GM12878 (cell line): ENCODE results near the gene POLG. TPM values are rescaled to one million over a fixed set of nuclear protein-coding genes. Genes with fewer than 3 reads are reported as not detected.

Source experiments
- ATAC-seq: fragments of 200-7000 bp; cut with Tn5 transposase; 3 replicates; pipeline ENCODE4 v1.9.1; 2020; ENCODE audit warnings: mild to moderate bottlenecking, moderate library complexity
- BruUV-seq: library from RNA; stranded (reverse); fragments of 400-500 nt; replicated peaks from 2 replicates; lab custom pipeline; 2021; lab: Mats Ljungman, UMichigan
- CTCF ChIA-PET: fragments of 300-600 bp; sonication (Branson Sonifier 250); formaldehyde crosslinking; extraction: SDS; loops from one replicate; lab custom pipeline; 2021; ENCODE audit warnings: inconsistent platforms; lab: Yijun Ruan, JAX
- POLR2A ChIA-PET: fragments of 350-600 bp; formaldehyde crosslinking; extraction: SDS; loops from one replicate; lab custom pipeline; 2021; ENCODE audit warnings: inconsistent platforms; lab: Charles Lee
- RAD21 ChIA-PET: fragments of 300-600 bp; sonication (Branson Sonifier 250); formaldehyde crosslinking; loops from one replicate; lab custom pipeline; 2023; ENCODE audit warnings: antibody characterized with exemption; ENCODE audit not compliant: unreplicated experiment; lab: Charles Lee
- SMC1A ChIA-PET: fragments of 300-600 bp; sonication (Branson Sonifier 250); formaldehyde crosslinking; loops from one replicate; lab custom pipeline; 2023; ENCODE audit not compliant: unreplicated experiment, uncharacterized antibody; lab: Charles Lee
- DNase-seq: peaks from one replicate; pipeline ENCODE4 v3.0.0-alpha.2; 2011; ENCODE audit warnings: low read depth, low spot score
- FAIRE-seq: peaks from 3 replicates; lab custom pipeline; 2011; peaks lifted over from hg19 to GRCh38; lab: Jason Lieb, UNC
- H2AFZ ChIP-seq: 2 replicates; pipeline ENCODE4 v1.6.0; 2011; ENCODE audit warnings: low read depth, low read length, control low read depth; ENCODE audit not compliant: control insufficient read depth
- H3K27ac ChIP-seq: 2 replicates; pipeline ENCODE4 v1.5.1; 2011; ENCODE audit warnings: control low read depth; ENCODE audit not compliant: control insufficient read depth, insufficient read depth
- H3K27me3 ChIP-seq, 2 experiments: replicated peaks in 1 of 2; 2 replicates each; pipeline versions ENCODE4 v1.6.0 to v1.6.1; 2011; ENCODE audit warnings: low read length in 1 of 2; ENCODE audit not compliant: control insufficient read depth in 2 of 2, insufficient read depth in 2 of 2
- H3K36me3 ChIP-seq, 2 experiments: 2 replicates each; pipeline ENCODE4 v1.5.1; 2011; ENCODE audit warnings: low read length in 1 of 2; ENCODE audit not compliant: control insufficient read depth in 2 of 2, insufficient read depth in 2 of 2
- H3K4me1 ChIP-seq: 2 replicates; pipeline ENCODE4 v1.6.1; 2011; ENCODE audit warnings: mild to moderate bottlenecking, low read length, moderate library complexity, mixed read lengths; ENCODE audit not compliant: control insufficient read depth, insufficient read depth
- H3K4me2 ChIP-seq: 2 replicates; pipeline ENCODE4 v1.6.0; 2011; ENCODE audit warnings: control low read depth; ENCODE audit not compliant: control insufficient read depth, insufficient read depth
- H3K4me3 ChIP-seq: fragments of 200-600 bp; sonication (generic); 2 replicates; pipeline ENCODE4 v1.5.1; 2016
- H3K79me2 ChIP-seq: 2 replicates; pipeline ENCODE4 v1.6.0; 2011; ENCODE audit warnings: low read length; ENCODE audit not compliant: control insufficient read depth, insufficient read depth
- H3K9ac ChIP-seq: 2 replicates; pipeline ENCODE4 v1.8.0; 2011; ENCODE audit warnings: low read length, control low read depth, mixed read lengths; ENCODE audit not compliant: control insufficient read depth, insufficient read depth
- H3K9me3 ChIP-seq: replicated peaks from 3 replicates; pipeline ENCODE4 v1.5.1; 2011; ENCODE audit warnings: mild to moderate bottlenecking, low read length; ENCODE audit not compliant: control insufficient read depth, insufficient read depth
- H4K20me1 ChIP-seq: 2 replicates; pipeline ENCODE4 v1.6.0; 2011; ENCODE audit not compliant: control insufficient read depth, insufficient read depth
- BCL3 ChIP-seq: IDR thresholded peaks from 2 replicates; pipeline ENCODE4 v1.6.1; 2011; ENCODE audit warnings: borderline replicate concordance, low read depth, mild to moderate bottlenecking, moderate library complexity, low read length; ENCODE audit not compliant: insufficient read depth, poor library complexity, severe bottlenecking
- BRCA1 ChIP-seq: IDR thresholded peaks from 2 replicates; pipeline ENCODE4 v1.6.1; 2011; ENCODE audit warnings: low read depth, low read length, improper control_type of control experiment
- CREM ChIP-seq: IDR thresholded peaks from 2 replicates; pipeline ENCODE4 v1.6.1; 2014; ENCODE audit warnings: antibody characterized with exemption, low read depth
- KLF5 ChIP-seq: fragments of 450-650 bp; IDR thresholded peaks from 2 replicates; pipeline ENCODE4 v1.6.1; 2014; ENCODE audit warnings: mild to moderate bottlenecking; ENCODE audit not compliant: partially characterized antibody
- MEF2A ChIP-seq: IDR thresholded peaks from 2 replicates; pipeline ENCODE4 v1.6.1; 2011; ENCODE audit warnings: low read depth, mild to moderate bottlenecking, low read length, moderate library complexity; ENCODE audit not compliant: insufficient read depth
- NR2C2 ChIP-seq: IDR thresholded peaks from 2 replicates; pipeline ENCODE4 v1.6.1; 2011; ENCODE audit warnings: borderline replicate concordance, low read depth; ENCODE audit not compliant: control insufficient read depth, insufficient read length
- PBX3 ChIP-seq: IDR thresholded peaks from 2 replicates; pipeline ENCODE4 v1.6.1; 2011; ENCODE audit warnings: mild to moderate bottlenecking, low read depth, low read length, moderate library complexity; ENCODE audit not compliant: insufficient replicate concordance
- RELA ChIP-seq: fragments of 450-650 bp; IDR thresholded peaks from 2 replicates; pipeline ENCODE4 v1.8.0; 2014; ENCODE audit warnings: borderline replicate concordance; ENCODE audit not compliant: partially characterized antibody
- SIX5 ChIP-seq: IDR thresholded peaks from 2 replicates; pipeline ENCODE4 v1.6.1; 2011; ENCODE audit warnings: mild to moderate bottlenecking, low read depth, low read length, moderate library complexity; ENCODE audit not compliant: severe bottlenecking
- SMAD1 ChIP-seq: fragments of 450-650 bp; IDR thresholded peaks from 2 replicates; pipeline ENCODE4 v1.6.1; 2018; ENCODE audit warnings: mild to moderate bottlenecking, low read depth; ENCODE audit not compliant: partially characterized antibody
- SMARCA5 ChIP-seq: fragments of 450-650 bp; IDR thresholded peaks from 2 replicates; pipeline ENCODE4 v1.6.1; 2017; ENCODE audit warnings: mild to moderate bottlenecking
- SMC3 ChIP-seq: IDR thresholded peaks from 2 replicates; pipeline ENCODE4 v1.6.1; 2011; ENCODE audit warnings: low read length, improper control_type of control experiment, borderline replicate concordance
- SUPT20H ChIP-seq: IDR thresholded peaks from 2 replicates; pipeline ENCODE4 v1.6.1; 2011; ENCODE audit warnings: low read depth, mild to moderate bottlenecking, low read length, moderate library complexity, borderline replicate concordance; ENCODE audit not compliant: control insufficient read depth
- whole genome bisulfite sequencing: methylation state at CpG from one replicate; pipeline ENCODE4 v1.1.6; 2016; ENCODE audit warnings: low lambda C conversion rate; ENCODE audit not compliant: insufficient replicate concordance, insufficient coverage; ENCODE audit errors: missing lambda C conversion rate; 5-methylcytosine and 5-hydroxymethylcytosine counted together
- in situ Hi-C: fragments of 300-500 bp; cut with MboI; formaldehyde crosslinking; loops from 9 replicates; pipeline ENCODE4 v1.14.3; 2018; ENCODE audit warnings: mixed read lengths
- intact Hi-C: fragments of 100-400 bp; cut with micrococcal nuclease; formaldehyde crosslinking; loops from one replicate; pipeline ENCODE4 v1.14.2; 2022; ENCODE audit not compliant: unreplicated experiment
- polyA plus RNA-seq, 11 experiments: library from polyadenylated mRNA; depleted of rRNA in 4 of 11; unstranded in 6 of 11; stranded (reverse) in 5 of 11; fragments of >200 nt; fragmentation: Nextera tagmentation in 4 of 11; fragmentation: Illumina TruSeq in 1 of 11; extraction: Ambion mirVana in 4 of 11; extraction: Trizol in 1 of 11; gene quantifications; 1 replicate in 1 of 11; 2 replicates in 10 of 11; pipeline versions ENCODE4 v1.2.1 to v1.2.3, GENCODE V29; 2011 to 2016; ENCODE audit warnings: inconsistent platforms in 2 of 11, missing spikeins in 2 of 11, low read depth in 1 of 11
- total RNA-seq, 4 experiments: library from RNA; depleted of rRNA in 3 of 4; stranded (reverse); fragments of >200 nt in 3 of 4; fragmentation: Illumina TruSeq in 1 of 4; extraction: Trizol in 1 of 4; gene quantifications; 2 replicates each; pipeline versions ENCODE4 v1.2.1 to v1.2.3, GENCODE V29; 2013 to 2021
- TF ChIP-seq, protein P1 (sequence below): IDR thresholded peaks from 2 replicates; pipeline ENCODE4 v1.6.1; 2012; ENCODE audit warnings: low read depth, low read length, improper control_type of control experiment

The POLG gene
- total and polyA plus RNA-seq, 10 of the 15 experiments (the other 5 are each of a cell fraction or from before 2014, with no cell fraction given): 14.8 to 71.1 (median 33.0) TPM

DNA sequence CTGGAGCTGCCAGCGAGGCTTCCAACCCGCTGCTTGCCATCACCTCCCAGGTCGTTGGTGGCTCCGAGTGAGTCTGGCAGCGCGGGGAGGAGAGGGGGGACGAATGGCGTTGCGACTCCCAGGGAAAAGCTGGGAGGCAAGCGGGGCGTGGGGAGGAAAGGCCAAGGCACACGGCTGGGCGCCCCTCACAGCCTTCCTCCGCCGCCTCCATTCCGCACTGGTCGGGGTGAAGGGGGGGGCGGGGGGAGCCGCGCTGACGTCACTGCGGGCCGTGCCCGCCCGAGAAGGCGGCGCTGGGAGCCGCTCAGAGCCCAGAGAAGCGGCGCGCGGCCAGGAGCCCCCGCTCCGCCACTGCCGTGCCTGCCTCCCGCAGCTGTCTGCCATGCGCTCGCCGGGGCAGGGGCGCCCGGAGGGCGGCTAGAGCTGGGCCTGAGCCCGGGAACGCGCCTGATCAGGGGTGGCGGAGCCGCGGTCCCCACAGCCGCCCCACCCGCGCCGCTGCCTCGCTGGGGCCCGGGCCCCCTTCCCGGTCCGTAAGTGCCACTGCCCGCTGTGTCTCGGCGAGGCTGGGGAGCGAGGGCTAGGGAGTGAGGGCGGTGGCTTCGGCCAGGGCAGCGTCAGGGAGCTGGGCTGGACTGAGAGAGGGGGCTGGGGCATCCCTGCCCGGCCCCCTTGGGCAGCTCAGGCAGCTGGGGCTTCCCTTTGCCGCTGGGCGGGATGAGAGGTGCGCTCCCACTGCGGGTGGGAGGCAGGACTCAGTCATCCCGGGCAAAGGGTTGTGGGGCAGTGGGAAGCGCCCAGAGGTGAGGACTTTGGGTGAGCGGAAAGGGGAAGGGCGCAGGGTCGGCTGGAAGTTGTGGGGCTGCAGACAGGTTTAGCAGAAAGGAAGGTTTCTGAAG is 27.8 kb upstream of the POLG start:
- Histone ChIP-seq H3K4me3 (no peak overlapping the region), H3K9ac (no peak overlapping the region), H3K27me3 (peaks cover 28 to 35% of the 10 kb centered on the region in 2 experiments), H3K4me1 (no peaks in the 10 kb centered on the region), H3K27ac (no peak overlapping the region), H3K79me2 (no peaks in the 10 kb centered on the region), H2AFZ (no peak overlapping the region), H3K9me3 (no peaks in the 10 kb centered on the region)
- DNase-seq (no peak), FAIRE-seq (no peak)
- in situ Hi-C loops (loop anchor here (5.0 kb wide), 1 partner anchor 70 kb away; no protein-coding TSS in a partner anchor), intact Hi-C loops (no loop called here)
- BruUV-seq: no TSS peak
- CTCF ChIA-PET: interaction anchor here (0.7 to 1.7 kb wide), 2 partner anchors 68 to 718 kb away, joined by 3 to 5 read pairs; no protein-coding TSS in a partner anchor
- SMC1A ChIA-PET: no interaction called here
- POLR2A ChIA-PET: no interaction called here
- RAD21 ChIA-PET: interaction anchor here (0.7 kb wide), 1 partner anchor 110 kb away, joined by 3 read pairs; no protein-coding TSS in a partner anchor
- WGBS: 12% methylated on average over 66 of the region's 73 CpGs
- TF ChIP-seq RELA (no peak), PBX3 (no peak), CREM (no peak), KLF5 (no peak), MEF2A (no peak), SIX5 (no peak), SMARCA5 (no peak), NR2C2 (no peak), BRCA1 (no peak), BCL3 (no peak), SMC3 (no peak), SMAD1 (no peak), SUPT20H (no peak)
- TF ChIP-seq, protein P1, sequence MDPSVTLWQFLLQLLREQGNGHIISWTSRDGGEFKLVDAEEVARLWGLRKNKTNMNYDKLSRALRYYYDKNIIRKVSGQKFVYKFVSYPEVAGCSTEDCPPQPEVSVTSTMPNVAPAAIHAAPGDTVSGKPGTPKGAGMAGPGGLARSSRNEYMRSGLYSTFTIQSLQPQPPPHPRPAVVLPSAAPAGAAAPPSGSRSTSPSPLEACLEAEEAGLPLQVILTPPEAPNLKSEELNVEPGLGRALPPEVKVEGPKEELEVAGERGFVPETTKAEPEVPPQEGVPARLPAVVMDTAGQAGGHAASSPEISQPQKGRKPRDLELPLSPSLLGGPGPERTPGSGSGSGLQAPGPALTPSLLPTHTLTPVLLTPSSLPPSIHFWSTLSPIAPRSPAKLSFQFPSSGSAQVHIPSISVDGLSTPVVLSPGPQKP: no peak
- TF ChIP-seq, all 136 proteins: peak for 0
- no peaks in the 10 kb centered on the region for H3K36me3 ChIP-seq
- no peak overlapping the region for H3K4me2 ChIP-seq
- ATAC-seq: no peak
- H4K20me1 ChIP-seq: no peaks in the 10 kb centered on the region
